ENCODE measurements around the gene SLC22A14. TPM values are rescaled to one million over a fixed set of nuclear protein-coding genes. Genes with fewer than 3 reads are reported as not detected.

SLC22A14 gene
- total RNA-seq, 4 donors from 2014 or later: 1.2 TPM; not detected in 3

GRCh38 chr3:38254872-38255271 lies 27.2 kb upstream of the SLC22A14 start:
- Histone ChIP-seq H3K9me3 (no peaks in the 10 kb centered on the region), H3K4me1 (peaks cover 0 to 13% (median 0%) of the 10 kb centered on the region in 4 donors), H3K27ac (no peak overlapping the region), H3K4me3 (no peak overlapping the region), H3K36me3 (peaks cover 0 to 48% (median 0%) of the 10 kb centered on the region in 3 donors), H3K27me3 (no peaks in the 10 kb centered on the region)
- TF ChIP-seq POLR2A (IDR thresholded peaks at IDR 0.05) (no peak), EP300 (IDR thresholded peaks at IDR 0.05) (no peak), CTCF (IDR thresholded peaks at IDR 0.05) (no peak)
- WGBS, 2 donors: 83 to 89% methylated on average over 2 of the region's 2 CpGs
- no peak for DNase-seq (ENCODE audit: low spot score in 2 of 2)

- Histone ChIP-seq H3K9me3 (no peaks in the 10 kb centered on the region), H3K4me3 (no peak overlapping the region), H3K27ac (no peak overlapping the region), H3K36me3 (peaks cover 0 to 44% (median 0%) of the 10 kb centered on the region in 3 donors), H3K4me1 (peaks cover 0 to 13% (median 0%) of the 10 kb centered on the region in 4 donors), H3K27me3 (no peaks in the 10 kb centered on the region)
- DNase-seq (ENCODE audit: low spot score in 2 of 2): peak in 1 of 2 donors; percentile 65
- 36 to 58% methylated on average over 1 of the region's 1 CpG for WGBS, 2 donors
- no peak for TF ChIP-seq POLR2A (IDR thresholded peaks at IDR 0.05)
- no peak for TF ChIP-seq CTCF (IDR thresholded peaks at IDR 0.05)
- no peak for TF ChIP-seq EP300 (IDR thresholded peaks at IDR 0.05)
Measured at GRCh38 chr3:38255627-38256026, 26.5 kb upstream of the SLC22A14 start.

- Histone ChIP-seq H3K36me3 (peaks cover 0 to 32% (median 0%) of the 10 kb centered on the region in 3 donors), H3K4me3 (no peak overlapping the region), H3K27me3 (no peaks in the 10 kb centered on the region), H3K27ac (no peak overlapping the region), H3K4me1 (peaks cover 0 to 13% (median 0%) of the 10 kb centered on the region in 4 donors), H3K9me3 (no peaks in the 10 kb centered on the region)
- TF ChIP-seq CTCF (IDR thresholded peaks at IDR 0.05): no peak
- WGBS, 2 donors: 64 to 78% methylated on average over 1 of the region's 1 CpG
- no peak for DNase-seq (ENCODE audit: low spot score in 2 of 2)
Measured at GRCh38 chr3:38257583-38257982, 24.5 kb upstream of the SLC22A14 start.

GRCh38 chr3:38260474-38260873 lies 21.6 kb upstream of the SLC22A14 start:
- WGBS, 2 donors: 91% methylated on average over 2 of the region's 2 CpGs
- DNase-seq (ENCODE audit: low spot score in 2 of 2): no peak
- Histone ChIP-seq H3K27ac (no peak overlapping the region), H3K9me3 (no peaks in the 10 kb centered on the region), H3K4me3 (no peak overlapping the region), H3K4me1 (peaks cover 0 to 9% (median 0%) of the 10 kb centered on the region in 4 donors), H3K36me3 (peaks cover 0 to 9% (median 0%) of the 10 kb centered on the region in 3 donors), H3K27me3 (no peaks in the 10 kb centered on the region)
- TF ChIP-seq EP300 (IDR thresholded peaks at IDR 0.05) (no peak), CTCF (IDR thresholded peaks at IDR 0.05) (no peak), POLR2A (IDR thresholded peaks at IDR 0.05) (no peak)

GRCh38 chr3:38264353-38264771 lies 17.7 kb upstream of the SLC22A14 start:
- no peak for DNase-seq (ENCODE audit: low spot score in 2 of 2)
- TF ChIP-seq EP300 (IDR thresholded peaks at IDR 0.05) (no peak), CTCF (IDR thresholded peaks at IDR 0.05) (no peak), POLR2A (IDR thresholded peaks at IDR 0.05) (no peak)
- Histone ChIP-seq H3K27me3 (no peaks in the 10 kb centered on the region), H3K27ac (no peak overlapping the region), H3K4me3 (no peak overlapping the region), H3K36me3 (peaks cover 0 to 9% (median 0%) of the 10 kb centered on the region in 3 donors), H3K4me1 (no peaks in the 10 kb centered on the region), H3K9me3 (no peaks in the 10 kb centered on the region)
- WGBS, 2 donors: 0% methylated on average over 1 of the region's 1 CpG
